ENCODE measurements around the gene DLD. TPM values are rescaled to one million over a fixed set of nuclear protein-coding genes. Genes with fewer than 3 reads are reported as not detected.

Gene DLD
- total and polyA plus RNA-seq, 2 experiments from 2014 or later = 38.1 to 76.2 TPM

- no peak for TF ChIP-seq ETS1 (IDR thresholded peaks at IDR 0.05)
- TF ChIP-seq, protein P1, sequence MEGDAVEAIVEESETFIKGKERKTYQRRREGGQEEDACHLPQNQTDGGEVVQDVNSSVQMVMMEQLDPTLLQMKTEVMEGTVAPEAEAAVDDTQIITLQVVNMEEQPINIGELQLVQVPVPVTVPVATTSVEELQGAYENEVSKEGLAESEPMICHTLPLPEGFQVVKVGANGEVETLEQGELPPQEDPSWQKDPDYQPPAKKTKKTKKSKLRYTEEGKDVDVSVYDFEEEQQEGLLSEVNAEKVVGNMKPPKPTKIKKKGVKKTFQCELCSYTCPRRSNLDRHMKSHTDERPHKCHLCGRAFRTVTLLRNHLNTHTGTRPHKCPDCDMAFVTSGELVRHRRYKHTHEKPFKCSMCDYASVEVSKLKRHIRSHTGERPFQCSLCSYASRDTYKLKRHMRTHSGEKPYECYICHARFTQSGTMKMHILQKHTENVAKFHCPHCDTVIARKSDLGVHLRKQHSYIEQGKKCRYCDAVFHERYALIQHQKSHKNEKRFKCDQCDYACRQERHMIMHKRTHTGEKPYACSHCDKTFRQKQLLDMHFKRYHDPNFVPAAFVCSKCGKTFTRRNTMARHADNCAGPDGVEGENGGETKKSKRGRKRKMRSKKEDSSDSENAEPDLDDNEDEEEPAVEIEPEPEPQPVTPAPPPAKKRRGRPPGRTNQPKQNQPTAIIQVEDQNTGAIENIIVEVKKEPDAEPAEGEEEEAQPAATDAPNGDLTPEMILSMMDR (conservative IDR thresholded peaks at IDR 0.05; ENCODE audit: low read depth in 2 of 2) = no peak
Observed at GRCh38 chr7:107914831-107915230, 23.8 kb downstream of the DLD start (continued).

GRCh38 chr7:107915541-107915940 lies 24.6 kb downstream of the DLD start:
- DNase-seq (ENCODE audit: low spot score) (no peak), ATAC-seq (no peak)
- Mint-ChIP-seq H3K4me1 (no peaks in the 10 kb centered on the region), H3K4me3 (no peak overlapping the region), H3K9me3 (no peaks in the 10 kb centered on the region), H3K27ac (no peak overlapping the region), H3K36me3 (ENCODE audit: low read depth) (peaks cover 55% of the 10 kb centered on the region), H3K27me3 (ENCODE audit: insufficient read depth, low read depth, poor library complexity) (no peaks in the 10 kb centered on the region)
- Histone ChIP-seq H3K4me1 (ENCODE audit: insufficient read depth) (no peaks in the 10 kb centered on the region), H2AFZ (no peak overlapping the region), H3K9me2 (ENCODE audit: insufficient read depth) (no peaks in the 10 kb centered on the region), H3K4me2 (no peak overlapping the region), H3K36me3 (ENCODE audit: insufficient read depth) (peaks cover 31% of the 10 kb centered on the region; the same call in 1 of the 2 replicates), H3K4me3 (no peak overlapping the region), H4K20me1 (replicated peaks; ENCODE audit: insufficient read depth) (0 out of 2 replicates have a peak, but pooled peaks cover 4% of the 10 kb centered on the region), H3F3A (replicated peaks; ENCODE audit: low read depth) (no peaks in the 10 kb centered on the region), H3K79me2 (replicated peaks; ENCODE audit: insufficient read depth) (peaks cover 34% of the 10 kb centered on the region), H3K27ac (ENCODE audit: low read depth) (no peak overlapping the region), H3K27me3 (ENCODE audit: insufficient read depth) (no peaks in the 10 kb centered on the region)
- TF ChIP-seq NANOG (IDR thresholded peaks at IDR 0.05; ENCODE audit: borderline replicate concordance) (no peak), POLR2AphosphoS5 (IDR thresholded peaks at IDR 0.05; ENCODE audit: low read depth) (no peak), REST (IDR thresholded peaks at IDR 0.05; ENCODE audit: unreplicated experiment) (no peak), STAT1 (IDR thresholded peaks at IDR 0.05; ENCODE audit: unreplicated experiment) (no peak), EZH2phosphoT487 (IDR thresholded peaks at IDR 0.05; ENCODE audit: unreplicated experiment) (no peak), CREB1 (CRISPR knock-in tag; IDR thresholded peaks at IDR 0.05; ENCODE audit: low read depth) (no peak), EZH2 (IDR thresholded peaks at IDR 0.05; ENCODE audit: low read depth, unreplicated experiment) (no peak), ETS1 (IDR thresholded peaks at IDR 0.05) (no peak)
- TF ChIP-seq, protein P1 (conservative IDR thresholded peaks at IDR 0.05; ENCODE audit: low read depth in 2 of 2) = no peak

Measured in GM23338 (cell line).